ENCODE measurements around the gene CDK16.
A peak's percentile ranks its signal among the peaks of the same experiment; 100 is the strongest.

The CDK16 gene

DNA sequence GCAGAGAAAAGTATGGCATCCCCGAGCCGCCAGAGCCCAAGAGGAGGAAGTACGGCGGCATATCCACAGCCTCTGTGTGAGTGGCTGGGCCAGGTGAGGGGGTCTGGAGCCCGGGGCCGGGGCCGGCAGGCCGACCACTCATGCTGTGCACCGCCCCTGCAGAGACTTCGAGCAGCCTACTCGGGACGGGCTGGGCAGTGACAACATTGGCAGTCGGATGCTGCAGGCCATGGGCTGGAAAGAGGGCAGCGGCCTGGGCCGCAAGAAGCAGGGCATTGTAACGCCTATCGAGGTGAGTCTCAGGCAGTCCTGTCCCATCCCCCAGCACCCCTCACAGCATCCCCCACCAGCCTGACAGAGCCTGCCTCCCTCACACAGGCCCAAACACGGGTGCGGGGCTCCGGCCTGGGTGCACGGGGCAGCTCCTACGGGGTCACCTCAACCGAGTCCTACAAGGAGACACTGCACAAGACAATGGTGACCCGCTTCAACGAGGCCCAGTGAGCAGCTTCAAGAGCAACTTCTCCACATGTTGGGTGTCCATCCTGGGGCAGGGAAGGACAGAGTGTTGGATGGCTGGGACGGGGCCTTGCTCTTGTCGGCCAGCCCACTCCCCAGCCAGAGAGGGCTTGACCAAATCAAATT, 32.3 kb upstream of the CDK16 start:
- H3K27me3 ChIP-seq (replicated peaks; ENCODE audit: control insufficient read depth, insufficient read depth, low read length) = no peaks in the 10 kb centered on the region
- no peak for DNase-seq (ENCODE audit: extremely low read depth, insufficient read length)
- TF ChIP-seq, protein P1, sequence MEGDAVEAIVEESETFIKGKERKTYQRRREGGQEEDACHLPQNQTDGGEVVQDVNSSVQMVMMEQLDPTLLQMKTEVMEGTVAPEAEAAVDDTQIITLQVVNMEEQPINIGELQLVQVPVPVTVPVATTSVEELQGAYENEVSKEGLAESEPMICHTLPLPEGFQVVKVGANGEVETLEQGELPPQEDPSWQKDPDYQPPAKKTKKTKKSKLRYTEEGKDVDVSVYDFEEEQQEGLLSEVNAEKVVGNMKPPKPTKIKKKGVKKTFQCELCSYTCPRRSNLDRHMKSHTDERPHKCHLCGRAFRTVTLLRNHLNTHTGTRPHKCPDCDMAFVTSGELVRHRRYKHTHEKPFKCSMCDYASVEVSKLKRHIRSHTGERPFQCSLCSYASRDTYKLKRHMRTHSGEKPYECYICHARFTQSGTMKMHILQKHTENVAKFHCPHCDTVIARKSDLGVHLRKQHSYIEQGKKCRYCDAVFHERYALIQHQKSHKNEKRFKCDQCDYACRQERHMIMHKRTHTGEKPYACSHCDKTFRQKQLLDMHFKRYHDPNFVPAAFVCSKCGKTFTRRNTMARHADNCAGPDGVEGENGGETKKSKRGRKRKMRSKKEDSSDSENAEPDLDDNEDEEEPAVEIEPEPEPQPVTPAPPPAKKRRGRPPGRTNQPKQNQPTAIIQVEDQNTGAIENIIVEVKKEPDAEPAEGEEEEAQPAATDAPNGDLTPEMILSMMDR (IDR thresholded peaks at IDR 0.05; ENCODE audit: insufficient read depth, low read length, poor library complexity, severe bottlenecking) = no peak
- H3K36me3 ChIP-seq (ENCODE audit: control insufficient read depth, insufficient read depth, low read length) = peaks cover 11% of the 10 kb centered on the region
- H3K4me3 ChIP-seq (replicated peaks; ENCODE audit: low read depth, low read length) = no peak overlapping the region

DNA sequence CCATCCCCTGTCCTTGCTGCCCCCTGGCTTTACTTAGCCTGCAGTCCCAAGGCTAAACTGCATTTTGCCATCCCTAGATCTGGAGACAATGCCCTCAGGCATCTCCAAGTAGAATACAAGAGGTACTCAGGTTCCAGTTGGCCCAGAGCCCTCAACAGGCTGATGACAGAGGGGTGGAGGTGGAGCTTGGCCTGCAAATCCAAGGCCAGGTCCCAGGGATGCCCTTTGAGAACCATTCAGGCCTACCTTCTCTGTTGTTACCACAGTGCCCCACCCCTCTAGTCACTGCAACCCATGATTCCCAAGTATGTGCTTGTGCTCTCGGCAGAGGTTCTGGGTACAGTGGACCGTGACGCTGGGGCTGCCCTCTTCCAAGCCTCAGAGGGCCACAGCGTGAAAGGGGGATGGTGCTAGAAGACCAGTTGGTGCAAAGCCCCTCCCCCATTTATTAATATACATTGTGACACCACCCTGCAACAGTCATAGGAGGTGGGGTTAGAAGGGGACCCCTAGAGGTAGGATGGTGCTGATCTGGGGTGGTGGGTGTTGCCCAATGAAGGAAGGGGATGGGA, 31.3 kb upstream of the CDK16 start:
- TF ChIP-seq, protein P1 (IDR thresholded peaks at IDR 0.05; ENCODE audit: insufficient read depth, low read length, poor library complexity, severe bottlenecking) = no peak
- Histone ChIP-seq H3K27me3 (replicated peaks; ENCODE audit: control insufficient read depth, insufficient read depth, low read length) (no peaks in the 10 kb centered on the region), H3K36me3 (ENCODE audit: control insufficient read depth, insufficient read depth, low read length) (peaks cover 8% of the 10 kb centered on the region), H3K4me3 (replicated peaks; ENCODE audit: low read depth, low read length) (no peak overlapping the region)
- DNase-seq (ENCODE audit: extremely low read depth, insufficient read length) = no peak

DNA sequence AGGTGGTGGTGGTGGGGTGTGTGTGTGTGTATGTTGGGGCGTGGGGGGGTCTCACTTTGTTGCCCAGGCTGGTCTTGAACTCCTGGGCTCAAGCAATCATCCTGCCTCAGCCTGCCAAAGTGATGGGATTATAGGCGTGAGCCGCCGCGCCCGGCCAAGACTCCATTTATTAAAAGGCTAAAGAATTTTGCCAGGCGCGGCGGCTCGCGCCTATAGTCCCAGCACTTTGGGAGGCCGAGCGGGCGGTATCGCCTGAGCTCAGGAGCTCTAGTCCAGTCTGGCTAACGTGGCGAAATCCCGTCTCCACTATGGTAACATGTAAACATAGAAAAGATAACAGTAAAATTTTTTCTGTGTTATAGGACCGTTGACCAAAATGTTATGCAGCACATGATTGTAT, 28.6 kb upstream of the CDK16 start:
- TF ChIP-seq, protein P1 (IDR thresholded peaks at IDR 0.05; ENCODE audit: insufficient read depth, low read length, poor library complexity, severe bottlenecking) = no peak
- H3K36me3 ChIP-seq (ENCODE audit: control insufficient read depth, insufficient read depth, low read length) = peaks cover 5% of the 10 kb centered on the region

DNA sequence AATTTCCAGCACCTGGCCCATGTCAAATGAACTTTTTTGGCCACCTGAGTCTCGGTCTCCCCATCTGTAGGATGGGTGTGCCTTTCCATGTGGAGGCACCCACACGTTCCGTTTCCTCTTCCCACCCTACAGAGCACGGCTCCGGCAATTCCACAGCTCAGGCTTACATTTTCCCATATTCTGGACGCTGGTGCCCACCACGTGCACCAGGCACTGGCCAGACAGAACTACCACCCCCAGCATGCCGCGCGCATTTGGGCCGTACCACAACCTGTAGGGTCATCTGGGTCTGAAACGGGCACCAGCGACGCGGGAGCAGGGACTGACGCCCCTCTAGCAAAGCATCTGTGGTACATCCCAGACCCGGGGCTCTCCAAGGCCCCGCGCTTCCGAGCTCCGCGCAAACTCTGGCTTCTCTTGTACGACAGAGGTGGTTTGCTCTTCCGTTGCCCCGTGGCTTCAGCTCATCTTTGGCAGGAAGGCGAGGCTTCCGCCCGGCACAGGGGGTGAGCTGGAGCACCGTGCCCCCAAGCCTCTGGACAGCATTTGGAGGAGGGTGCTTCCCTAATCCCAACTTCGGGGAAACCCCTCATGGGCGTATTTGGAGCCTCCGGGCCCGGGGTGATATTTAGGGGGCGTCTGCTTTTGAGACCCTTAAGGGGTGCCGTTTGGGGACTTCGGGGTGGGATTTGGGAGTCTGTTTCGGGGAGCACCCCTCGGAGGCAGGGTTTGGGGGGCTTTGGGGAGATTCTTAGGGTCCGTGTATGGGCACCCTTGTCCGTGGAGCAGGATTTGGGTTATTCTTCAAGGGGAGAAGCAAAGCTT, 27.8 kb upstream of the CDK16 start:
- DNase-seq (ENCODE audit: extremely low read depth, insufficient read length) = peak; percentile 89
- Histone ChIP-seq H3K36me3 (ENCODE audit: control insufficient read depth, insufficient read depth, low read length) (peaks cover 2% of the 10 kb centered on the region), H3K4me3 (replicated peaks; ENCODE audit: low read depth, low read length) (peak overlapping the region; percentile 75), H3K27me3 (replicated peaks; ENCODE audit: control insufficient read depth, insufficient read depth, low read length) (no peaks in the 10 kb centered on the region)
- TF ChIP-seq, protein P1 (IDR thresholded peaks at IDR 0.05; ENCODE audit: insufficient read depth, low read length, poor library complexity, severe bottlenecking) = no peak

More for the DNA sequence above, 28.6 kb upstream of the CDK16 start:
- Histone ChIP-seq H3K4me3 (replicated peaks; ENCODE audit: low read depth, low read length) (no peak overlapping the region), H3K27me3 (replicated peaks; ENCODE audit: control insufficient read depth, insufficient read depth, low read length) (no peaks in the 10 kb centered on the region)
- DNase-seq (ENCODE audit: extremely low read depth, insufficient read length) = no peak

DNA sequence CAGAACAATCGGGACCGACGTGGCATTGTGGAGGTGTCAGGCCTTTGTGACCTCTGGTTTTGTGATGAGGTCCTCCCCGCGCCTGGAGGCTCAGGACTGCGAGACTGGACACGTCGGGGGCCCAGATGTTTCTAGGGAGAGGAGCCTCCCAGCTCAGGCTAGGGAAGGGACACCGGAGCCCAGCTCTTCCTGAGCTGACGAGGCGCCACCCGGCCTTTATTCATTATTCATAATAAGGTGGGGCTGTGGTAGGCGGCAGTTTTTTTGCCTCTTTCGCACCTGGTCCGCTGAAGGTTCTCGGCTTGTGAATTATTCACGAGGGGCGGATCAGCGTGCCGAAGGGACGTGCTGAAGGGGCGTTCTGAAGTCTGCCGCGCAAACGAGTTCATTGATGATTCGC, 27.1 kb upstream of the CDK16 start:
- TF ChIP-seq, protein P1 (IDR thresholded peaks at IDR 0.05; ENCODE audit: insufficient read depth, low read length, poor library complexity, severe bottlenecking) = no peak
- peak; percentile 56 for DNase-seq (ENCODE audit: extremely low read depth, insufficient read length)
- H3K4me3 ChIP-seq (replicated peaks; ENCODE audit: low read depth, low read length) = peak overlapping the region; percentile 75
- no peaks in the 10 kb centered on the region for H3K27me3 ChIP-seq (replicated peaks; ENCODE audit: control insufficient read depth, insufficient read depth, low read length)
- no peaks in the 10 kb centered on the region; the same call in 1 of the 2 replicates for H3K36me3 ChIP-seq (ENCODE audit: control insufficient read depth, insufficient read depth, low read length)

Measured in GM06990 (cell line).